Neural cell (in vitro differentiated cells): ENCODE results near the gene DNAJC28.

ENCODE experiments used
- EP300 ChIP-seq: fragments of 450-650 bp; conservative IDR thresholded peaks from 2 replicates; pipeline ENCODE4 v1.6.1; 2014; ENCODE audit warnings: antibody characterized with exemption, mild to moderate bottlenecking, moderate library complexity; ENCODE audit not compliant: poor library complexity, severe bottlenecking
- EZH2 ChIP-seq: fragments of 200-600, 300-800 bp; shearing (Covaris generic), sonication (generic); IDR thresholded peaks from 2 replicates; pipeline ENCODE4 v1.6.1; 2014; ENCODE audit warnings: antibody characterized with exemption, low read length, borderline replicate concordance, mild to moderate bottlenecking; ENCODE audit not compliant: insufficient read depth, poor library complexity, severe bottlenecking
- MXI1 ChIP-seq: fragments of 450-650 bp; conservative IDR thresholded peaks from 2 replicates; pipeline ENCODE4 v1.6.1; 2014; ENCODE audit warnings: antibody characterized with exemption, mild to moderate bottlenecking; ENCODE audit not compliant: poor library complexity, severe bottlenecking
- POLR2AphosphoS5 ChIP-seq: IDR thresholded peaks from 2 replicates; pipeline ENCODE4 v1.6.1; 2012
- RAD21 ChIP-seq: fragments of 450-650 bp; conservative IDR thresholded peaks from 2 replicates; pipeline ENCODE4 v1.6.1; 2014; ENCODE audit warnings: antibody characterized with exemption, mild to moderate bottlenecking, moderate library complexity
- SMC3 ChIP-seq: fragments of 450-650 bp; conservative IDR thresholded peaks from 2 replicates; pipeline ENCODE4 v1.6.1; 2014; ENCODE audit warnings: antibody characterized with exemption, mild to moderate bottlenecking, moderate library complexity; ENCODE audit not compliant: poor library complexity
- TAF1 ChIP-seq: IDR thresholded peaks from 2 replicates; pipeline ENCODE4 v1.6.1; 2012; ENCODE audit warnings: low read depth
- TF ChIP-seq, protein P1 (sequence below): fragments of 450-650 bp; IDR thresholded peaks from 2 replicates; pipeline ENCODE4 v1.5.1; 2014; ENCODE audit warnings: antibody characterized with exemption, mild to moderate bottlenecking, moderate library complexity; ENCODE audit not compliant: poor library complexity, severe bottlenecking
- TF ChIP-seq, protein P2 (sequence below): IDR thresholded peaks from 2 replicates; pipeline ENCODE4 v1.6.1; 2012; ENCODE audit warnings: borderline replicate concordance

DNA sequence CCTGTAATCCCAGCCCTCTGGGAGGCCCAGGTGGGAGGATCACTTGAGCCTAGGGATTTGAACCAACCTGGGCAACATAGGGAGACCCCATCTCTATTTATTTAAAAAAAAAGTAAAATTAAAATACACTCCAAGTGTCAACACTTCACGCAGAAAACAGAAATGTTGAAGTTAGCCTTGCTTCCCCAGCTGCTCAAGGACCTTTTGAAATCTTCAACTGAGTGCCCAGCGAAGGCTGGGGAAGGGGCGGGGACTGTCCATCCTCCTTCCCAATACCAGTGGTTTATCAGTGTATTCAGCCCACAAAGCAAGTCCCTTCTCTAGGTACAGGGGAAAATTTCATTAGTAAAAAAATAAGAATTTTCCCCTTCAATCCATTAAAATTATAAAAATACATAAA is 2.2 kb upstream of the DNAJC28 start:
- TF ChIP-seq, protein P1, sequence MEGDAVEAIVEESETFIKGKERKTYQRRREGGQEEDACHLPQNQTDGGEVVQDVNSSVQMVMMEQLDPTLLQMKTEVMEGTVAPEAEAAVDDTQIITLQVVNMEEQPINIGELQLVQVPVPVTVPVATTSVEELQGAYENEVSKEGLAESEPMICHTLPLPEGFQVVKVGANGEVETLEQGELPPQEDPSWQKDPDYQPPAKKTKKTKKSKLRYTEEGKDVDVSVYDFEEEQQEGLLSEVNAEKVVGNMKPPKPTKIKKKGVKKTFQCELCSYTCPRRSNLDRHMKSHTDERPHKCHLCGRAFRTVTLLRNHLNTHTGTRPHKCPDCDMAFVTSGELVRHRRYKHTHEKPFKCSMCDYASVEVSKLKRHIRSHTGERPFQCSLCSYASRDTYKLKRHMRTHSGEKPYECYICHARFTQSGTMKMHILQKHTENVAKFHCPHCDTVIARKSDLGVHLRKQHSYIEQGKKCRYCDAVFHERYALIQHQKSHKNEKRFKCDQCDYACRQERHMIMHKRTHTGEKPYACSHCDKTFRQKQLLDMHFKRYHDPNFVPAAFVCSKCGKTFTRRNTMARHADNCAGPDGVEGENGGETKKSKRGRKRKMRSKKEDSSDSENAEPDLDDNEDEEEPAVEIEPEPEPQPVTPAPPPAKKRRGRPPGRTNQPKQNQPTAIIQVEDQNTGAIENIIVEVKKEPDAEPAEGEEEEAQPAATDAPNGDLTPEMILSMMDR, result no peak
- TF ChIP-seq, protein P2, sequence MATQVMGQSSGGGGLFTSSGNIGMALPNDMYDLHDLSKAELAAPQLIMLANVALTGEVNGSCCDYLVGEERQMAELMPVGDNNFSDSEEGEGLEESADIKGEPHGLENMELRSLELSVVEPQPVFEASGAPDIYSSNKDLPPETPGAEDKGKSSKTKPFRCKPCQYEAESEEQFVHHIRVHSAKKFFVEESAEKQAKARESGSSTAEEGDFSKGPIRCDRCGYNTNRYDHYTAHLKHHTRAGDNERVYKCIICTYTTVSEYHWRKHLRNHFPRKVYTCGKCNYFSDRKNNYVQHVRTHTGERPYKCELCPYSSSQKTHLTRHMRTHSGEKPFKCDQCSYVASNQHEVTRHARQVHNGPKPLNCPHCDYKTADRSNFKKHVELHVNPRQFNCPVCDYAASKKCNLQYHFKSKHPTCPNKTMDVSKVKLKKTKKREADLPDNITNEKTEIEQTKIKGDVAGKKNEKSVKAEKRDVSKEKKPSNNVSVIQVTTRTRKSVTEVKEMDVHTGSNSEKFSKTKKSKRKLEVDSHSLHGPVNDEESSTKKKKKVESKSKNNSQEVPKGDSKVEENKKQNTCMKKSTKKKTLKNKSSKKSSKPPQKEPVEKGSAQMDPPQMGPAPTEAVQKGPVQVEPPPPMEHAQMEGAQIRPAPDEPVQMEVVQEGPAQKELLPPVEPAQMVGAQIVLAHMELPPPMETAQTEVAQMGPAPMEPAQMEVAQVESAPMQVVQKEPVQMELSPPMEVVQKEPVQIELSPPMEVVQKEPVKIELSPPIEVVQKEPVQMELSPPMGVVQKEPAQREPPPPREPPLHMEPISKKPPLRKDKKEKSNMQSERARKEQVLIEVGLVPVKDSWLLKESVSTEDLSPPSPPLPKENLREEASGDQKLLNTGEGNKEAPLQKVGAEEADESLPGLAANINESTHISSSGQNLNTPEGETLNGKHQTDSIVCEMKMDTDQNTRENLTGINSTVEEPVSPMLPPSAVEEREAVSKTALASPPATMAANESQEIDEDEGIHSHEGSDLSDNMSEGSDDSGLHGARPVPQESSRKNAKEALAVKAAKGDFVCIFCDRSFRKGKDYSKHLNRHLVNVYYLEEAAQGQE, result no peak
- TF ChIP-seq POLR2AphosphoS5, result no peak
- TF ChIP-seq TAF1, result no peak
- no peak for TF ChIP-seq EP300
- TF ChIP-seq RAD21, result no peak
- no peak for TF ChIP-seq EZH2
- no peak for TF ChIP-seq SMC3
- no peak for TF ChIP-seq MXI1
